Body of pancreas (tissue), 4 donors: ENCODE measurements around the gene POC1A. TPM values are rescaled to one million over a fixed set of nuclear protein-coding genes. Genes with fewer than 3 reads are reported as not detected.

Experiments used
- ATAC-seq: fragments of 150-250 bp; one replicate; pipeline ENCODE4 v1.9.1; 2016
- DNase-seq, 4 donors: peaks; one replicate each; pipeline ENCODE4 v3.0.0-alpha.2; 2019
- H3K27ac ChIP-seq, 4 donors: fragments of 200-600 bp; sonication (generic); 1 replicate in 3 of 4; 2 replicates in 1 of 4; pipeline versions ENCODE4 v1.5.1 to v1.6.1; 2016 to 2019; ENCODE audit warnings: mild to moderate bottlenecking in 1 of 4, mixed read lengths in 1 of 4, moderate library complexity in 1 of 4
- H3K27me3 ChIP-seq, 2 donors: fragments of 200-600 bp; sonication (generic); one replicate each; pipeline ENCODE4 v1.6.0; 2016; ENCODE audit warnings: mild to moderate bottlenecking in 1 of 2
- H3K36me3 ChIP-seq, 2 donors: fragments of 200-600 bp; sonication (generic); replicated peaks in 1 of 2; 2 replicates each; pipeline ENCODE4 v1.5.1; 2016; ENCODE audit warnings: low read depth in 2 of 2; ENCODE audit not compliant: insufficient read depth in 1 of 2
- H3K4me1 ChIP-seq: fragments of 200-600 bp; sonication (generic); one replicate; pipeline ENCODE4 v1.6.0; 2016
- H3K4me3 ChIP-seq, 2 donors: fragments of 200-600 bp; sonication (generic); 1 replicate in 1 of 2; 2 replicates in 1 of 2; pipeline ENCODE4 v1.5.1; 2016 to 2019
- H3K9me3 ChIP-seq, 3 donors: fragments of 200-600 bp; sonication (generic); 1 replicate in 2 of 3; 2 replicates in 1 of 3; pipeline ENCODE4 v1.5.1; 2016
- CTCF ChIP-seq, 7 experiments: fragments of 450-650 bp in 4 of 7; fragments of 200-600 bp in 3 of 7; sonication (generic) in 3 of 7; IDR thresholded peaks; one replicate each; pipeline ENCODE4 v1.5.1; 2016 to 2019; ENCODE audit warnings: antibody characterized with exemption in 7 of 7
- POLR2A ChIP-seq, 3 donors: fragments of 450-650 bp; IDR thresholded peaks; one replicate each; pipeline ENCODE4 v1.6.1; 2016; ENCODE audit warnings: antibody characterized with exemption in 3 of 3, mild to moderate bottlenecking in 2 of 3
- whole genome bisulfite sequencing, 2 donors: methylation state at CpG; one replicate each; pipeline ENCODE4 v1.1.5; 2017; 5-methylcytosine and 5-hydroxymethylcytosine counted together
- intact Hi-C: fragments of 100-400 bp; cut with DNase I; formaldehyde crosslinking; loops from one replicate; pipeline ENCODE4 v1.15.1; 2023
- total RNA-seq, 2 donors: library from RNA; depleted of rRNA; stranded (reverse); fragments of >200 nt; gene quantifications; one replicate each; pipeline ENCODE4 v1.1.0, GENCODE V29; 2016

Gene POC1A
- total RNA-seq, 2 donors from 2014 or later = 0.26 to 3.3 TPM

- Histone ChIP-seq H3K27ac (peak overlapping the region in 2 of 4 donors; percentile 42 to 74), H3K27me3 (no peaks in the 10 kb centered on the region), H3K4me1 (peaks cover 5% of the 10 kb centered on the region), H3K4me3 (no peak overlapping the region), H3K9me3 (no peaks in the 10 kb centered on the region), H3K36me3 (no peaks in the 10 kb centered on the region)
- WGBS, 2 donors = 67 to 72% methylated on average over 8 of the region's 8 CpGs
- intact Hi-C loops = no loop called here
- TF ChIP-seq CTCF (IDR thresholded peaks at IDR 0.05) = no peak
- no peak for TF ChIP-seq POLR2A (IDR thresholded peaks at IDR 0.05)
- no peak for DNase-seq
- no peak for ATAC-seq
Observed at GRCh38 chr3:52040600-52040999, 113.6 kb downstream of the POC1A start.

- 31 to 33% methylated on average over 4 to 16 of the region's 17 CpGs for WGBS, 2 donors
- Histone ChIP-seq H3K27me3 (no peaks in the 10 kb centered on the region), H3K27ac (peak overlapping the region in 3 of 4 donors; percentile 42 to 74 (median 70)), H3K4me3 (no peak overlapping the region), H3K4me1 (peaks cover 5% of the 10 kb centered on the region), H3K9me3 (no peaks in the 10 kb centered on the region), H3K36me3 (no peaks in the 10 kb centered on the region)
- ATAC-seq (peak; percentile 89), DNase-seq (peak; percentile 67 to 82 (median 82))
- intact Hi-C loops = no loop called here
- TF ChIP-seq POLR2A (IDR thresholded peaks at IDR 0.05) (no peak), CTCF (IDR thresholded peaks at IDR 0.05) (no peak)
Observed at GRCh38 chr3:52039846-52040245, 114.4 kb downstream of the POC1A start.

- no peaks in the 10 kb centered on the region for H3K27me3 ChIP-seq
- no peaks in the 10 kb centered on the region for H3K36me3 ChIP-seq
- no peak for DNase-seq
- H3K9me3 ChIP-seq = no peaks in the 10 kb centered on the region
- peak overlapping the region in 3 of 4 donors; percentile 20 to 74 (median 70) for H3K27ac ChIP-seq
- no peak for ATAC-seq
- no peak overlapping the region for H3K4me3 ChIP-seq
- TF ChIP-seq CTCF (IDR thresholded peaks at IDR 0.05) (no peak), POLR2A (IDR thresholded peaks at IDR 0.05) (no peak)
- WGBS, 2 donors = 64 to 65% methylated on average over 4 of the region's 4 CpGs
- intact Hi-C loops = no loop called here
- peaks cover 5% of the 10 kb centered on the region for H3K4me1 ChIP-seq
Observed at GRCh38 chr3:52039426-52039825, 114.8 kb downstream of the POC1A start.

GRCh38 chr3:52038227-52038626 lies 116.0 kb downstream of the POC1A start:
- WGBS, 2 donors = 84 to 100% methylated on average over 1 to 6 of the region's 6 CpGs
- Histone ChIP-seq H3K9me3 (no peaks in the 10 kb centered on the region), H3K36me3 (no peaks in the 10 kb centered on the region), H3K27ac (no peak overlapping the region), H3K4me1 (peaks cover 5% of the 10 kb centered on the region), H3K27me3 (no peaks in the 10 kb centered on the region), H3K4me3 (no peak overlapping the region)
- ATAC-seq (no peak), DNase-seq (no peak)
- intact Hi-C loops = no loop called here
- TF ChIP-seq CTCF (IDR thresholded peaks at IDR 0.05) (no peak), POLR2A (IDR thresholded peaks at IDR 0.05) (no peak)

- no peak overlapping the region for H3K4me3 ChIP-seq
- DNase-seq = no peak
- peaks cover 5% of the 10 kb centered on the region for H3K4me1 ChIP-seq
- ATAC-seq = no peak
- TF ChIP-seq CTCF (IDR thresholded peaks at IDR 0.05) = no peak
- no peak for TF ChIP-seq POLR2A (IDR thresholded peaks at IDR 0.05)
- no peaks in the 10 kb centered on the region for H3K36me3 ChIP-seq
- intact Hi-C loops = no loop called here
- no peaks in the 10 kb centered on the region for H3K27me3 ChIP-seq
- 97 to 100% methylated on average over 1 to 4 of the region's 4 CpGs for WGBS, 2 donors
- H3K9me3 ChIP-seq = no peaks in the 10 kb centered on the region
- no peak overlapping the region for H3K27ac ChIP-seq
Observed at GRCh38 chr3:52037291-52037690, 116.9 kb downstream of the POC1A start.
